Ovary (tissue), 3 donors: ENCODE results near the gene SOX30.

Experiments
- CTCF ChIP-seq, 3 donors: fragments of 450-650 bp in 2 of 3; fragments of 200-600 bp in 1 of 3; IDR thresholded peaks; one replicate each; pipeline versions ENCODE4 v1.5.1 to v1.8.0; 2016 to 2022; ENCODE audit warnings: antibody characterized with exemption in 3 of 3, mild to moderate bottlenecking in 1 of 3
- POLR2A ChIP-seq: fragments of 450-650 bp; IDR thresholded peaks from one replicate; pipeline ENCODE4 v1.6.1; 2017; ENCODE audit warnings: antibody characterized with exemption, mild to moderate bottlenecking, moderate library complexity
- donor health status: DM: no; HTN: no; CAD: no.

GRCh38 chr5:157618191-157618765 lies 34.0 kb downstream of the SOX30 start:
- TF ChIP-seq CTCF (IDR thresholded peaks at IDR 0.05) (no peak), POLR2A (no peak)
